Measurements from ENCODE around the gene SERP2. TPM values are rescaled to one million over a fixed set of nuclear protein-coding genes. Genes with fewer than 3 reads are reported as not detected.

Gene SERP2
- total RNA-seq, 1 experiment from 2014 or later = not detected

DNA sequence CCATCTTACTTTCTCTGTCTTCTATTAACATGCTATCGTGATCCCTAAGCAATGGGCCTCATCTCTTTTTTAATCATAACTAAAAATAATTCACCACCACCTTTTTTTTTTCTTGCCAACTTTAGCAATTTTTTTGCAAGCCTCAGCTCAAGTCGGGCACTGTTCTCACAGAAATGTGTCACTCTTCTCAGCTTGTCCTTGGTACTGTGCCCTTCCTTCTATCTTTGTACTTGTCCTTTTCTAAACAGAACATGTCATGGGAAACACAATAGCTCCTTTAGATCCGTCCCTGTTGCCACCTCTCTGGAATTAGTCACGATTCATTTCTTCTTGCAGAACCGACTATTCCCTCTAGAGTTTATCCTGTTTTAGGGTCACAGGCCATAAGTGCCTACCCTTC is 10.3 kb downstream of the SERP2 start:
- ATAC-seq (no peak), DNase-seq (ENCODE audit: low read depth, low spot score) (no peak)
- H3K9ac ChIP-seq (ENCODE audit: low read length) = no peak overlapping the region
- H3K27me3 ChIP-seq (ENCODE audit: insufficient read depth, low read length) = no peaks in the 10 kb centered on the region
- no TSS peak for BruUV-seq (replicated peaks)
- H2AFZ ChIP-seq (ENCODE audit: low read depth, low read length, poor library complexity, severe bottlenecking) = no peak overlapping the region
- RAD21 ChIA-PET (ENCODE audit: low non-redundant PET in 1 of 2, low total read pairs in 2 of 2, uncharacterized antibody in 2 of 2, unreplicated experiment in 2 of 2) = no interaction called here
- no peak for TF ChIP-seq EZH2 (IDR thresholded peaks at IDR 0.05)
- TF ChIP-seq, protein P1, sequence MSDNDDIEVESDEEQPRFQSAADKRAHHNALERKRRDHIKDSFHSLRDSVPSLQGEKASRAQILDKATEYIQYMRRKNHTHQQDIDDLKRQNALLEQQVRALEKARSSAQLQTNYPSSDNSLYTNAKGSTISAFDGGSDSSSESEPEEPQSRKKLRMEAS (IDR thresholded peaks at IDR 0.05) = no peak
- TF ChIP-seq CEBPB (IDR thresholded peaks at IDR 0.05; ENCODE audit: low read depth) = no peak
- no peak for TF ChIP-seq ELF1 (IDR thresholded peaks at IDR 0.05; ENCODE audit: borderline replicate concordance, low read depth)
- no peak for TF ChIP-seq FOSL1 (IDR thresholded peaks at IDR 0.05; ENCODE audit: low read depth)
- no peak for TF ChIP-seq ZNF274 (IDR thresholded peaks at IDR 0.05; ENCODE audit: low read depth, low read length)
- H3K36me3 ChIP-seq (ENCODE audit: control insufficient read depth in 1 of 2, insufficient read depth in 2 of 2, low read length in 2 of 2) = no peaks in the 10 kb centered on the region
- H3K27ac ChIP-seq (ENCODE audit: low read depth, low read length) = no peak overlapping the region
- no peaks in the 10 kb centered on the region for H3K9me2 ChIP-seq (ENCODE audit: insufficient read depth)
- POLR2A ChIA-PET = no interaction called here
- H3K79me2 ChIP-seq (ENCODE audit: insufficient read depth, low read length) = no peaks in the 10 kb centered on the region
- CTCF ChIA-PET = no interaction called here
- H3K4me1 ChIP-seq (ENCODE audit: control insufficient read depth in 1 of 2, insufficient read depth in 2 of 2, low read length in 2 of 2) = peaks cover 0 to 11% of the 10 kb centered on the region in 2 experiments; a peak in 1 of 4 replicates
- H3K4me2 ChIP-seq (ENCODE audit: low read length) = no peak overlapping the region
- intact Hi-C loops (cut with micrococcal nuclease) = no loop called here
- no peaks in the 10 kb centered on the region for H3K9me3 ChIP-seq (ENCODE audit: control insufficient read depth in 1 of 2, insufficient read depth in 1 of 2, low read depth in 1 of 2, low read length in 2 of 2)
- H3K4me3 ChIP-seq (replicated peaks in 1 of 2; ENCODE audit: low read depth in 1 of 2, low read length in 2 of 2) = no peak overlapping the region
- no peaks in the 10 kb centered on the region for H4K20me1 ChIP-seq (ENCODE audit: insufficient read depth)

DNA sequence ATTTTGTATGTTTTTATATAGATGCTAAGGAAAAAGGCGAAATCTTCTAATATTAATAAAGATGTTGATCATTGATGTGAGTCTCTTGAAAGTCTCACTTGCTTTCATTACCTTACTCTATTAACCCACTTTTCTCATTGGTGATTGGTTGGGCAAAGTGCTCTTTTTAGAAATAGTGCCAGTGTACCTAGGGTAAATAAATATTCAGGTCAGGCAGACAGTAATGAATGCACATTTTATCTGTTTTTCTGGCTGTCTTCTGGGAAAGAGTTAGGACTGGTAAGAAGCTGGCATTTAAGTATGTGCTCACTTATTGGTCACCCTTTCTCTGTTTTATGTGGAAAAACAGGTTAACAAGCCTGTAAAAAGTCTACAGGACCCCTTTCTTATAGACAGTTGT is 11.2 kb downstream of the SERP2 start:
- Histone ChIP-seq H3K9me2 (ENCODE audit: insufficient read depth) (no peaks in the 10 kb centered on the region; the same call in 1 of the 2 replicates), H3K4me2 (ENCODE audit: low read length) (no peak overlapping the region), H3K4me1 (ENCODE audit: control insufficient read depth in 1 of 2, insufficient read depth in 2 of 2, low read length in 2 of 2) (peaks cover 0 to 11% of the 10 kb centered on the region in 2 experiments; a peak in 1 of 4 replicates), H3K4me3 (replicated peaks in 1 of 2; ENCODE audit: low read depth in 1 of 2, low read length in 2 of 2) (no peak overlapping the region), H2AFZ (ENCODE audit: low read depth, low read length, poor library complexity, severe bottlenecking) (no peak overlapping the region), H3K36me3 (ENCODE audit: control insufficient read depth in 1 of 2, insufficient read depth in 2 of 2, low read length in 2 of 2) (no peaks in the 10 kb centered on the region), H3K79me2 (ENCODE audit: insufficient read depth, low read length) (no peaks in the 10 kb centered on the region), H3K27ac (ENCODE audit: low read depth, low read length) (no peak overlapping the region), H3K9ac (ENCODE audit: low read length) (no peak overlapping the region), H3K9me3 (ENCODE audit: control insufficient read depth in 1 of 2, insufficient read depth in 1 of 2, low read depth in 1 of 2, low read length in 2 of 2) (no peaks in the 10 kb centered on the region), H4K20me1 (ENCODE audit: insufficient read depth) (no peaks in the 10 kb centered on the region), H3K27me3 (ENCODE audit: insufficient read depth, low read length) (no peaks in the 10 kb centered on the region)
- ATAC-seq = no peak
- ChIA-PET RAD21 (ENCODE audit: low non-redundant PET in 1 of 2, low total read pairs in 2 of 2, uncharacterized antibody in 2 of 2, unreplicated experiment in 2 of 2) (no interaction called here), POLR2A (no interaction called here), CTCF (no interaction called here)
- no TSS peak for BruUV-seq (replicated peaks)
- intact Hi-C loops (cut with micrococcal nuclease) = no loop called here
- no peak for DNase-seq (ENCODE audit: low read depth, low spot score)
- TF ChIP-seq CEBPB (IDR thresholded peaks at IDR 0.05; ENCODE audit: low read depth) (no peak), POLR2AphosphoS5 (IDR thresholded peaks at IDR 0.05; ENCODE audit: low read depth, low read length) (no peak), TCF7L2 (IDR thresholded peaks at IDR 0.05; ENCODE audit: borderline replicate concordance, extremely low read depth, insufficient read depth, insufficient read length) (no peak), JUND (IDR thresholded peaks at IDR 0.05) (no peak), RAD21 (IDR thresholded peaks at IDR 0.05; ENCODE audit: low read depth) (no peak), EZH2 (IDR thresholded peaks at IDR 0.05) (no peak), YY1 (IDR thresholded peaks at IDR 0.05; ENCODE audit: extremely low read depth, insufficient replicate concordance, low read depth, low read length) (no peak), POLR2A (IDR thresholded peaks at IDR 0.05; ENCODE audit: borderline replicate concordance, extremely low read depth, insufficient read depth, insufficient read length) (no peak), ZNF274 (IDR thresholded peaks at IDR 0.05; ENCODE audit: low read depth, low read length) (no peak), EGR1 (IDR thresholded peaks at IDR 0.05; ENCODE audit: low read depth) (no peak)
- TF ChIP-seq, protein P2, sequence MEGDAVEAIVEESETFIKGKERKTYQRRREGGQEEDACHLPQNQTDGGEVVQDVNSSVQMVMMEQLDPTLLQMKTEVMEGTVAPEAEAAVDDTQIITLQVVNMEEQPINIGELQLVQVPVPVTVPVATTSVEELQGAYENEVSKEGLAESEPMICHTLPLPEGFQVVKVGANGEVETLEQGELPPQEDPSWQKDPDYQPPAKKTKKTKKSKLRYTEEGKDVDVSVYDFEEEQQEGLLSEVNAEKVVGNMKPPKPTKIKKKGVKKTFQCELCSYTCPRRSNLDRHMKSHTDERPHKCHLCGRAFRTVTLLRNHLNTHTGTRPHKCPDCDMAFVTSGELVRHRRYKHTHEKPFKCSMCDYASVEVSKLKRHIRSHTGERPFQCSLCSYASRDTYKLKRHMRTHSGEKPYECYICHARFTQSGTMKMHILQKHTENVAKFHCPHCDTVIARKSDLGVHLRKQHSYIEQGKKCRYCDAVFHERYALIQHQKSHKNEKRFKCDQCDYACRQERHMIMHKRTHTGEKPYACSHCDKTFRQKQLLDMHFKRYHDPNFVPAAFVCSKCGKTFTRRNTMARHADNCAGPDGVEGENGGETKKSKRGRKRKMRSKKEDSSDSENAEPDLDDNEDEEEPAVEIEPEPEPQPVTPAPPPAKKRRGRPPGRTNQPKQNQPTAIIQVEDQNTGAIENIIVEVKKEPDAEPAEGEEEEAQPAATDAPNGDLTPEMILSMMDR (IDR thresholded peaks at IDR 0.05 in 2 of 3, conservative IDR thresholded peaks at IDR 0.05 in 1 of 3; ENCODE audit: borderline replicate concordance in 1 of 3, insufficient read depth in 1 of 3, low read depth in 2 of 3, low read length in 2 of 3) = no peak
- TF ChIP-seq, protein P3, sequence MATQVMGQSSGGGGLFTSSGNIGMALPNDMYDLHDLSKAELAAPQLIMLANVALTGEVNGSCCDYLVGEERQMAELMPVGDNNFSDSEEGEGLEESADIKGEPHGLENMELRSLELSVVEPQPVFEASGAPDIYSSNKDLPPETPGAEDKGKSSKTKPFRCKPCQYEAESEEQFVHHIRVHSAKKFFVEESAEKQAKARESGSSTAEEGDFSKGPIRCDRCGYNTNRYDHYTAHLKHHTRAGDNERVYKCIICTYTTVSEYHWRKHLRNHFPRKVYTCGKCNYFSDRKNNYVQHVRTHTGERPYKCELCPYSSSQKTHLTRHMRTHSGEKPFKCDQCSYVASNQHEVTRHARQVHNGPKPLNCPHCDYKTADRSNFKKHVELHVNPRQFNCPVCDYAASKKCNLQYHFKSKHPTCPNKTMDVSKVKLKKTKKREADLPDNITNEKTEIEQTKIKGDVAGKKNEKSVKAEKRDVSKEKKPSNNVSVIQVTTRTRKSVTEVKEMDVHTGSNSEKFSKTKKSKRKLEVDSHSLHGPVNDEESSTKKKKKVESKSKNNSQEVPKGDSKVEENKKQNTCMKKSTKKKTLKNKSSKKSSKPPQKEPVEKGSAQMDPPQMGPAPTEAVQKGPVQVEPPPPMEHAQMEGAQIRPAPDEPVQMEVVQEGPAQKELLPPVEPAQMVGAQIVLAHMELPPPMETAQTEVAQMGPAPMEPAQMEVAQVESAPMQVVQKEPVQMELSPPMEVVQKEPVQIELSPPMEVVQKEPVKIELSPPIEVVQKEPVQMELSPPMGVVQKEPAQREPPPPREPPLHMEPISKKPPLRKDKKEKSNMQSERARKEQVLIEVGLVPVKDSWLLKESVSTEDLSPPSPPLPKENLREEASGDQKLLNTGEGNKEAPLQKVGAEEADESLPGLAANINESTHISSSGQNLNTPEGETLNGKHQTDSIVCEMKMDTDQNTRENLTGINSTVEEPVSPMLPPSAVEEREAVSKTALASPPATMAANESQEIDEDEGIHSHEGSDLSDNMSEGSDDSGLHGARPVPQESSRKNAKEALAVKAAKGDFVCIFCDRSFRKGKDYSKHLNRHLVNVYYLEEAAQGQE (IDR thresholded peaks at IDR 0.05; ENCODE audit: low read depth) = no peak

Data from HCT116 (cell line).